Neural progenitor cell (in vitro differentiated cells): Measurements from ENCODE around the gene LRRTM4.

Experiments
- CTCF ChIP-seq: fragments of 200-600 bp; sonication (generic); IDR thresholded peaks from 2 replicates; pipeline ENCODE4 v1.5.1; 2017; ENCODE audit warnings: antibody characterized with exemption, mild to moderate bottlenecking
- EZH2 ChIP-seq: fragments of 200-600 bp; sonication (generic); IDR thresholded peaks from 2 replicates; pipeline ENCODE4 v1.6.1; 2017; ENCODE audit warnings: antibody characterized with exemption, mild to moderate bottlenecking, moderate library complexity
- EZH2phosphoT487 ChIP-seq: fragments of 200-600 bp; sonication (generic); IDR thresholded peaks from 2 replicates; pipeline ENCODE4 v1.6.1; 2017; ENCODE audit warnings: antibody characterized with exemption

DNA sequence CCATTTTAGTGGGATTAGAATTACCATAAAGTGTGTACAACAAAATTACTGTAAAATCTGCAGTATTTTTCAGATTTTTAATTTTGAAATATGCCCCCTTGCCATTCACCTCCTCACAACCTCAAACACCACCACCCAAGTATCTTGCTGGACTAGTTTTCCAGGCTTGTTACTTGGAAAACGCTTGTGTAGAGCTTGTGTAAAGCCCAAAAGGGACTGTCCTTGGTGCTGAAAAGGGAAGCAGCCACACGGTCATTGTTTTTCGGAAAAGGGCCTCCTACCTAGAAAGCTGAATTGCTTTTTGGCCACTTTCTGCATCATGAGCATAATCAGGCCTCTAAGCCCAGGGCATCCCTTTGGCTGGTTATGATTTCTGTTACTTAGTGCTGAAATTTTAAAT is 563.4 kb downstream of the LRRTM4 start:
- TF ChIP-seq CTCF (no peak), EZH2 (no peak), EZH2phosphoT487 (no peak)
